Liver (tissue), 3 donors: Measurements from ENCODE around the gene KIAA1586.

Experiments used
- CTCF ChIP-seq: fragments of 150-350 bp; IDR thresholded peaks from 2 replicates; pipeline ENCODE4 v1.5.1; 2017; ENCODE audit warnings: improper control_type of control experiment, low read depth, low read length; ENCODE audit not compliant: missing input control
- HNF4G ChIP-seq: IDR thresholded peaks from 2 replicates; pipeline ENCODE4 v1.6.1; 2016; ENCODE audit warnings: antibody characterized with exemption
- JUND ChIP-seq, 2 donors: IDR thresholded peaks; 2 replicates each; pipeline ENCODE4 v1.6.1; 2016; ENCODE audit warnings: antibody characterized with exemption in 2 of 2
- REST ChIP-seq: IDR thresholded peaks from 2 replicates; pipeline ENCODE4 v1.6.1; 2016; ENCODE audit warnings: antibody characterized with exemption, mild to moderate bottlenecking
- RXRA ChIP-seq, 2 donors: IDR thresholded peaks; 2 replicates each; pipeline ENCODE4 v1.6.1; 2017 to 2018; ENCODE audit warnings: antibody characterized with exemption in 2 of 2, mild to moderate bottlenecking in 1 of 2
- TAF1 ChIP-seq: conservative IDR thresholded peaks from 2 replicates; pipeline ENCODE4 v1.6.1; 2016; ENCODE audit warnings: antibody characterized with exemption, mild to moderate bottlenecking
- ZBTB33 ChIP-seq: IDR thresholded peaks from 2 replicates; pipeline ENCODE4 v1.6.1; 2016; ENCODE audit warnings: antibody characterized with exemption
- donor health status: healthy.
- donor health status: healthy.

GRCh38 chr6:57048577-57048976 lies 2.1 kb downstream of the KIAA1586 start:
- TF ChIP-seq ZBTB33 = no peak
- TF ChIP-seq CTCF = no peak
- no peak for TF ChIP-seq REST
- no peak for TF ChIP-seq TAF1
- no peak for TF ChIP-seq HNF4G
- TF ChIP-seq JUND (IDR thresholded peaks at IDR 0.05) = no peak
- TF ChIP-seq RXRA (IDR thresholded peaks at IDR 0.05) = no peak
